Keratinocyte (primary cell): ENCODE measurements around the gene EDC3. TPM values are rescaled to one million over a fixed set of nuclear protein-coding genes. Genes with fewer than 3 reads are reported as not detected.
"Not testable (repeated sequence)": the region's sequence is repeated elsewhere in the genome, so short reads cannot be mapped to it uniquely, and the experiment has no call there.

ENCODE experiments used
- DNase-seq: peaks from one replicate; pipeline ENCODE4 v3.0.0-alpha.2; 2011; ENCODE audit warnings: low read depth, missing footprints, low spot score
- FAIRE-seq: peaks from 2 replicates; lab custom pipeline; 2011; peaks lifted over from hg19 to GRCh38; lab: Jason Lieb, UNC
- H2AFZ ChIP-seq: 2 replicates; pipeline ENCODE4 v1.6.0; 2012; ENCODE audit warnings: low read length, control low read depth, inconsistent platforms; ENCODE audit not compliant: control insufficient read depth
- H3K27ac ChIP-seq: 2 replicates; pipeline ENCODE4 v1.5.1; 2011; ENCODE audit warnings: low read length; ENCODE audit not compliant: control insufficient read depth, insufficient read depth
- H3K27me3 ChIP-seq: 3 replicates; pipeline ENCODE4 v1.6.0; 2011; ENCODE audit warnings: low read length; ENCODE audit not compliant: control insufficient read depth, insufficient read depth; ENCODE audit errors: extremely low read depth
- H3K36me3 ChIP-seq, 2 experiments: 2 replicates in 1 of 2; 3 replicates in 1 of 2; pipeline ENCODE4 v1.5.1; 2011; ENCODE audit warnings: low read length in 2 of 2, mild to moderate bottlenecking in 1 of 2; ENCODE audit not compliant: control insufficient read depth in 2 of 2, insufficient read depth in 2 of 2; ENCODE audit errors: extremely low read depth in 1 of 2
- H3K4me1 ChIP-seq: 3 replicates; pipeline ENCODE4 v1.5.1; 2011; ENCODE audit warnings: low read length; ENCODE audit not compliant: control insufficient read depth, insufficient read depth; ENCODE audit errors: extremely low read depth
- H3K4me2 ChIP-seq: 3 replicates; pipeline ENCODE4 v1.6.0; 2011; ENCODE audit warnings: low read depth, low read length; ENCODE audit not compliant: control insufficient read depth, insufficient read depth; ENCODE audit errors: extremely low read depth
- H3K4me3 ChIP-seq, 3 experiments: fragments of 200-600 bp in 1 of 3; sonication (generic) in 1 of 3; 2 replicates in 2 of 3; 3 replicates in 1 of 3; pipeline ENCODE4 v1.5.1; 2011 to 2016; ENCODE audit warnings: low read length in 3 of 3, mild to moderate bottlenecking in 3 of 3, control low read depth in 2 of 3, inconsistent platforms in 1 of 3, low read depth in 1 of 3, mixed read lengths in 1 of 3, mixed run types in 1 of 3, moderate library complexity in 1 of 3; ENCODE audit not compliant: control insufficient read depth in 2 of 3, insufficient read depth in 2 of 3; ENCODE audit errors: extremely low read depth in 1 of 3
- H3K79me2 ChIP-seq: 2 replicates; pipeline ENCODE4 v1.6.0; 2012; ENCODE audit warnings: low read length; ENCODE audit not compliant: control insufficient read depth, insufficient read depth
- H3K9ac ChIP-seq: 3 replicates; pipeline ENCODE4 v1.6.0; 2011; ENCODE audit warnings: low read length; ENCODE audit not compliant: control insufficient read depth, insufficient read depth; ENCODE audit errors: extremely low read depth
- H3K9me1 ChIP-seq: 3 replicates; pipeline ENCODE4 v1.6.0; 2011; ENCODE audit warnings: low read length; ENCODE audit not compliant: control insufficient read depth, insufficient read depth; ENCODE audit errors: extremely low read depth
- H3K9me3 ChIP-seq: 2 replicates; pipeline ENCODE4 v1.5.1; 2012; ENCODE audit warnings: low read depth, low read length; ENCODE audit not compliant: control insufficient read depth
- H4K20me1 ChIP-seq: 3 replicates; pipeline ENCODE4 v1.6.0; 2011; ENCODE audit warnings: low read length; ENCODE audit not compliant: control insufficient read depth, insufficient read depth; ENCODE audit errors: extremely low read depth
- EZH2 ChIP-seq: IDR thresholded peaks from one replicate; pipeline ENCODE4 v1.6.1; 2012; ENCODE audit warnings: inconsistent platforms, mild to moderate bottlenecking, low read length, moderate library complexity
- dilution Hi-C: fragments of 300-500 bp; cut with MboI; formaldehyde crosslinking; loops from one replicate; pipeline ENCODE4 v1.7.0; 2020; ENCODE audit warnings: low sequenced_read_pairs; ENCODE audit not compliant: extremely low pct_ligation_motif_present
- polyA plus RNA-seq, 5 experiments: library from polyadenylated mRNA; depleted of rRNA in 3 of 5; stranded (reverse) in 3 of 5; stranded (forward) in 1 of 5; unstranded in 1 of 5; fragments of >200 nt; gene quantifications; 1 replicate in 1 of 5; 2 replicates in 3 of 5; 3 replicates in 1 of 5; pipeline versions ENCODE4 v1.2.1 to v1.2.3, GENCODE V29; 2011 to 2012; ENCODE audit warnings: missing spikeins in 2 of 5, low read depth in 1 of 5, low replicate concordance in 1 of 5
- TF ChIP-seq, protein P1 (sequence below), 3 experiments: IDR thresholded peaks in 1 of 3; conservative IDR thresholded peaks in 1 of 3; optimal IDR thresholded peaks in 1 of 3; 2 replicates in 2 of 3; 3 replicates in 1 of 3; pipeline versions ENCODE3 to v1.5.1; 2011; ENCODE audit warnings: low read length in 3 of 3, mild to moderate bottlenecking in 3 of 3, moderate library complexity in 2 of 3, control low read depth in 1 of 3, inconsistent platforms in 1 of 3; ENCODE audit not compliant: insufficient read depth in 2 of 3; ENCODE audit errors: extremely low read depth in 1 of 3

Gene EDC3
- polyA plus RNA-seq, 1 donor (not counting 4 experiments of a cell fraction or from before 2014, with no cell fraction given): 33.6 TPM

DNA sequence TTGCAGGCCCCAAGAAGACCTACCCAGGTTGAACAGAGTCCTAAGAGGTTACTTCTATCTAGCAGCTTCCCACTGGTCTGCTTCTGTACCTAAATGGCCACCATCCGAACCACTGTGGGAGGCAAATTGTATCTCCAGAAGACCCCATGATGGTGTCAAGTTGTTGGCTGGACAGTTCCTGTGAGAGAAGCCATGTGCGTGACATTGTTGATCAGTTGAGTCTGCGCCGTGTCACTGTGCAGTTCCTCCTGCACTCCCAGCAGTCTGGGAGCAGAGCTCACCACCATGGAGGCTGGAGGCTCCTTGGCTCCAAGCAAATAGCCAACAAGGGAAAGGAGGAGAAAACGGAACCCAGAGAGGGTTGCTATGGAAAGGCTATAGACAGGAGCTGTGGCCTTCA lies 37.0 kb upstream of the EDC3 start:
- no peaks in the 10 kb centered on the region for H3K36me3 ChIP-seq
- no peak overlapping the region for H3K4me3 ChIP-seq
- peaks cover 5% of the 10 kb centered on the region for H3K4me1 ChIP-seq
- H3K27ac ChIP-seq: no peak overlapping the region
- TF ChIP-seq EZH2: no peak
- TF ChIP-seq, protein P1, sequence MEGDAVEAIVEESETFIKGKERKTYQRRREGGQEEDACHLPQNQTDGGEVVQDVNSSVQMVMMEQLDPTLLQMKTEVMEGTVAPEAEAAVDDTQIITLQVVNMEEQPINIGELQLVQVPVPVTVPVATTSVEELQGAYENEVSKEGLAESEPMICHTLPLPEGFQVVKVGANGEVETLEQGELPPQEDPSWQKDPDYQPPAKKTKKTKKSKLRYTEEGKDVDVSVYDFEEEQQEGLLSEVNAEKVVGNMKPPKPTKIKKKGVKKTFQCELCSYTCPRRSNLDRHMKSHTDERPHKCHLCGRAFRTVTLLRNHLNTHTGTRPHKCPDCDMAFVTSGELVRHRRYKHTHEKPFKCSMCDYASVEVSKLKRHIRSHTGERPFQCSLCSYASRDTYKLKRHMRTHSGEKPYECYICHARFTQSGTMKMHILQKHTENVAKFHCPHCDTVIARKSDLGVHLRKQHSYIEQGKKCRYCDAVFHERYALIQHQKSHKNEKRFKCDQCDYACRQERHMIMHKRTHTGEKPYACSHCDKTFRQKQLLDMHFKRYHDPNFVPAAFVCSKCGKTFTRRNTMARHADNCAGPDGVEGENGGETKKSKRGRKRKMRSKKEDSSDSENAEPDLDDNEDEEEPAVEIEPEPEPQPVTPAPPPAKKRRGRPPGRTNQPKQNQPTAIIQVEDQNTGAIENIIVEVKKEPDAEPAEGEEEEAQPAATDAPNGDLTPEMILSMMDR (optimal IDR thresholded peaks at IDR 0.05 in 1 of 3, IDR thresholded peaks at IDR 0.05 in 1 of 3, conservative IDR thresholded peaks at IDR 0.05 in 1 of 3; ENCODE audit: extremely low read depth in 1 of 3, insufficient read depth in 2 of 3, low read length in 3 of 3): no peak
- H3K4me2 ChIP-seq: no peak overlapping the region
- DNase-seq (no peak), FAIRE-seq (no peak)
- no peak overlapping the region for H2AFZ ChIP-seq
- no peak overlapping the region for H3K9ac ChIP-seq
- H3K9me3 ChIP-seq: no peaks in the 10 kb centered on the region
- H3K79me2 ChIP-seq: no peaks in the 10 kb centered on the region
- dilution Hi-C loops: no loop called here
- no peaks in the 10 kb centered on the region for H3K9me1 ChIP-seq
- H4K20me1 ChIP-seq: no peaks in the 10 kb centered on the region
- H3K27me3 ChIP-seq: peaks cover 3% of the 10 kb centered on the region

DNA sequence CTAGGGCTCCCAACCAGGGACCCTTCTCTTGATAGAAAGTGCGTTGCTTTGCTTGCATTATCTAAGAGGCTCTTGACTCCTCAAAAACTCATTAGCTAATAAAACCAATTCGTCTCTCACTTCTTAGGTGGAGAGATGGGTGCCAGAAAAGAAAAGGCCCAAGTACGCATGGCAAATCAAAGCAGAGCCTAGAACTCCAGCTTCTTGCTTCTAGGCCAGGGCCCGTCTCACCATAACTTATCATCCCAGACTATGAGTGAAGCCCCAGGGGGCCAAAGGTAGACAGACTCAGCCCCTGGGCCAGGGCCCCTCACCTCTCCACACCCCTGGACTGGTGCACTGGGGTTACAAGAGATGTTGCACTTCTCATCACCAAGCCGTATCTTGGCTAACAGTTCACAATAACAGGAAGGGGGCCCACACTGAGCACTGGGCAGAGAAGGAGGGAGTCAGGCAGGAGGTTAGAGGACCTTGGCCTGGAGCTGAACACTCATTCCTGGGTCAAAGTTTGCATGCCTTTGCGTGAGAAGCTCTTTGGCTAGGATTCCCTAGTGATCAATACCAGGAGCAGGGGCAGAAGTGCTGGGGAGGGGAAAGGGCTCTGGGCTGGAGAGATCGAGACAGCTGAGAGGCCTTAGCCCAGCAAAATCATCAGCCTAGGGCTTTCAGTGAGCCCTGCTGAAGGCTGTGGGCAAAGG lies 34.9 kb upstream of the EDC3 start:
- TF ChIP-seq EZH2: no peak
- TF ChIP-seq, protein P1 (optimal IDR thresholded peaks at IDR 0.05 in 1 of 3, IDR thresholded peaks at IDR 0.05 in 1 of 3, conservative IDR thresholded peaks at IDR 0.05 in 1 of 3; ENCODE audit: extremely low read depth in 1 of 3, insufficient read depth in 2 of 3, low read length in 3 of 3): no peak
- H3K9me1 ChIP-seq: no peaks in the 10 kb centered on the region
- no peaks in the 10 kb centered on the region for H3K9me3 ChIP-seq
- dilution Hi-C loops: no loop called here
- no peaks in the 10 kb centered on the region for H3K79me2 ChIP-seq
- no peaks in the 10 kb centered on the region for H3K36me3 ChIP-seq
- FAIRE-seq (no peak), DNase-seq (no peak)
- peaks cover 6% of the 10 kb centered on the region for H3K27me3 ChIP-seq
- no peak overlapping the region for H3K4me3 ChIP-seq
- no peak overlapping the region for H2AFZ ChIP-seq
- H3K4me1 ChIP-seq: peaks cover 10% of the 10 kb centered on the region
- H3K9ac ChIP-seq: no peak overlapping the region
- H3K4me2 ChIP-seq: no peak overlapping the region
- H4K20me1 ChIP-seq: no peaks in the 10 kb centered on the region
- H3K27ac ChIP-seq: no peak overlapping the region

DNA sequence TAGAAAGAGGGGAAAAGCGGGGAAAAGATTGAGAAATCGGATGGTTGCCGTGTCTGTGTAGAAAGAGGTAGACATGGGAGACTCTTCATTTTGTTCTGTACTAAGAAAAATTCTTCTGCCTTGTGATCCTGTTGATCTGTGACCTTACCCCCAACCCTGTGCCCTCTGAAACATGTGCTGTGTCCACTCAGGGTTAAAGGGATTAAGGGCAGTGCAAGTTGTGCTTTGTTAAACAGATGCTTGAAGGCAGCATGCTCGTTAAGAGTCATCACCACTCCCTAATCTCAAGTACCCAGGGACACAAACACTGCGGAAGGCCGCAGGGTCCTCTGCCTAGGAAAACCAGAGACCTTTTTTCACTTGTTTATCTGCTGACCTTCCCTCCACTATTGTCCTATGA lies 33.5 kb upstream of the EDC3 start:
- Histone ChIP-seq H3K27me3 (peaks cover 11% of the 10 kb centered on the region), H3K4me1 (peaks cover 10% of the 10 kb centered on the region)
- H3K9me1 ChIP-seq, H4K20me1 ChIP-seq, H3K36me3 ChIP-seq, DNase-seq, H2AFZ ChIP-seq, H3K27ac ChIP-seq, H3K9ac ChIP-seq, H3K4me3 ChIP-seq, H3K9me3 ChIP-seq, dilution Hi-C loops, FAIRE-seq, H3K4me2 ChIP-seq, H3K79me2 ChIP-seq: not testable (repeated sequence)

DNA sequence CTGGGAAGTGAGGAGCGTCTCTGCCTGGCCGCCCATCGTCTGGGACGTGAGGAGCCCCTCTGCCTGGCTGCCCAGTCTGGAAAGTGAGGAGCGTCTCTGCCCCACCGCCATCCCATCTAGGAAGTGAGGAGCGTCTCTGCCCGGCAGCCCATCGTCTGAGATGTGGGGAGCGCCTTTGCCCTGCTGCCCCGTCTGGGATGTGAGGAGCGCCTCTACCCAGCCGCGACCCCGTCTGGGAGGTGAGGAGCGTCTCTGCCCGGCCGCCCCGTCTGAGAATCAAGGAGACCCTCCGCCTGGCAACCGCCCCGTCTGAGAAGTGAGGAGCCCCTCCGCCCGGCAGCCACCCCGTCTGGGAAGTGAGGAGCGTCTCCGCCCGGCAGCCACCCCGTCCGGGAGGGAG lies 32.9 kb upstream of the EDC3 start:
- H3K36me3 ChIP-seq, H3K27ac ChIP-seq, H4K20me1 ChIP-seq, H3K79me2 ChIP-seq, H3K4me2 ChIP-seq, dilution Hi-C loops, H3K9ac ChIP-seq, FAIRE-seq, H3K9me3 ChIP-seq, H3K4me3 ChIP-seq, DNase-seq, H3K9me1 ChIP-seq, H2AFZ ChIP-seq: not testable (repeated sequence)
- Histone ChIP-seq H3K27me3 (peaks cover 11% of the 10 kb centered on the region), H3K4me1 (peaks cover 10% of the 10 kb centered on the region)
